Measurements from ENCODE around the gene THUMPD2.

- TF ChIP-seq CTCF (conservative IDR thresholded peaks at IDR 0.05 in 1 of 2, IDR thresholded peaks at IDR 0.05 in 1 of 2; ENCODE audit: extremely low read depth in 1 of 2, insufficient read depth in 1 of 2, low read depth in 1 of 2, low read length in 2 of 2) = no peak
- TF ChIP-seq EZH2 (IDR thresholded peaks at IDR 0.05; ENCODE audit: borderline replicate concordance, low read length) = no peak
These were observed 73.4 kb downstream of the THUMPD2 start for GRCh38 chr2:39705638-39706037.

Measured in mammary epithelial cell (primary cell).